GM18861 (cell line): ENCODE results near the gene ST6GALNAC6.
"Not testable (repeated sequence)": the region's sequence is repeated elsewhere in the genome, so short reads cannot be mapped to it uniquely, and the experiment has no call there.

ENCODE experiments used
- ATAC-seq: cut with Tn5 transposase; IDR thresholded peaks from one replicate; pipeline ENCODE4 v1.9.1; 2021; ENCODE audit not compliant: unreplicated experiment

ST6GALNAC6 gene

GRCh38 chr9:127897193-127897692 is 2.2 kb downstream of the ST6GALNAC6 start:
- ATAC-seq = no peak

- no peak for ATAC-seq
Observed at GRCh38 chr9:127896395-127897192, 2.8 kb downstream of the ST6GALNAC6 start.

GRCh38 chr9:127895811-127896210 is 3.6 kb downstream of the ST6GALNAC6 start:
- no peak for ATAC-seq

GRCh38 chr9:127893392-127893791 is 6.0 kb downstream of the ST6GALNAC6 start:
- no peak for ATAC-seq

GRCh38 chr9:127892831-127893230 is 6.6 kb downstream of the ST6GALNAC6 start:
- ATAC-seq = no peak

- no peak for ATAC-seq
Observed at GRCh38 chr9:127890053-127890452, 9.3 kb downstream of the ST6GALNAC6 start.

GRCh38 chr9:127887792-127888191 is 11.6 kb downstream of the ST6GALNAC6 start:
- no peak for ATAC-seq

GRCh38 chr9:127886401-127886972 is 12.9 kb downstream of the ST6GALNAC6 start:
- no peak for ATAC-seq

GRCh38 chr9:127885508-127886281 is 13.7 kb downstream of the ST6GALNAC6 start:
- ATAC-seq = no peak

- no peak for ATAC-seq
Observed at GRCh38 chr9:127884976-127885490, 14.4 kb downstream of the ST6GALNAC6 start.

GRCh38 chr9:127884427-127884911 is 14.9 kb downstream of the ST6GALNAC6 start:
- no peak for ATAC-seq

GRCh38 chr9:127883959-127884358 is 15.4 kb downstream of the ST6GALNAC6 start:
- ATAC-seq = no peak

- ATAC-seq = not testable (repeated sequence)
Observed at GRCh38 chr9:127881715-127882114, 17.7 kb downstream of the ST6GALNAC6 start.

GRCh38 chr9:127880143-127880542 is 19.3 kb downstream of the ST6GALNAC6 start:
- ATAC-seq = no peak

- ATAC-seq = no peak
Observed at GRCh38 chr9:127878652-127879390, 20.6 kb downstream of the ST6GALNAC6 start.

- no peak for ATAC-seq
Observed at GRCh38 chr9:127878001-127878651, 21.3 kb downstream of the ST6GALNAC6 start.

GRCh38 chr9:127877566-127877998 is 21.8 kb downstream of the ST6GALNAC6 start, which contains the start of gene AK1:
TSS of gene AK1 (minus strand) at chr9:127877675. CDS start at chr9:127874617, 3,058 bp downstream.
- ATAC-seq = no peak

- no peak for ATAC-seq
Observed at GRCh38 chr9:127876764-127877562, 22.4 kb downstream of the ST6GALNAC6 start.
